Esophagus squamous epithelium (tissue), 4 donors: Measurements from ENCODE around the gene NBL1.

Source experiments
- POLR2A ChIP-seq, 4 donors: fragments of 450-650 bp; IDR thresholded peaks; one replicate each; pipeline ENCODE4 v1.6.1; 2017; ENCODE audit warnings: antibody characterized with exemption in 4 of 4, mild to moderate bottlenecking in 4 of 4, moderate library complexity in 3 of 4
- TF ChIP-seq, protein P1 (sequence below), 6 experiments: fragments of 450-650 bp in 4 of 6; fragments of 200-600 bp in 2 of 6; sonication (generic) in 2 of 6; IDR thresholded peaks; one replicate each; pipeline ENCODE4 v1.5.1; 2016 to 2019; ENCODE audit warnings: antibody characterized with exemption in 6 of 6, mild to moderate bottlenecking in 4 of 6, moderate library complexity in 4 of 6

DNA sequence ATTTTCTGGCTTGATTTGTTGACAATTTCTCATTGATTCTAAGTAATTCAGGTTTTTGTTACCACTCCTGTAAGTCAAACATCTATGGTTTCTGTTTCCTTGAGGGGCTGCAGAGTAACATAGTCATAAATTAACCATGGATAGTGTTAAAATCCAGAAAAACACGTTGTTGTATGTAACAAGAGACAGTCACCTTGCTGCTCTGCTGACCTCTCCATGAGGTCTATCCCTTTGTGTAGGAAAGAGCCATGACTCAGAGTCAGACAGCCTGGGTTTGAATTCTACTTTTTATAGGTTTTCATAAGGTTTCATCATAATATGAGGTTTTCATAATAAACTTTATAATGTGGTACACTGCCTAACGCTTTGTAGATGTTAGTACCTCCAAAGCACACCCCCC is 27.6 kb upstream of the NBL1 start:
- TF ChIP-seq, protein P1, sequence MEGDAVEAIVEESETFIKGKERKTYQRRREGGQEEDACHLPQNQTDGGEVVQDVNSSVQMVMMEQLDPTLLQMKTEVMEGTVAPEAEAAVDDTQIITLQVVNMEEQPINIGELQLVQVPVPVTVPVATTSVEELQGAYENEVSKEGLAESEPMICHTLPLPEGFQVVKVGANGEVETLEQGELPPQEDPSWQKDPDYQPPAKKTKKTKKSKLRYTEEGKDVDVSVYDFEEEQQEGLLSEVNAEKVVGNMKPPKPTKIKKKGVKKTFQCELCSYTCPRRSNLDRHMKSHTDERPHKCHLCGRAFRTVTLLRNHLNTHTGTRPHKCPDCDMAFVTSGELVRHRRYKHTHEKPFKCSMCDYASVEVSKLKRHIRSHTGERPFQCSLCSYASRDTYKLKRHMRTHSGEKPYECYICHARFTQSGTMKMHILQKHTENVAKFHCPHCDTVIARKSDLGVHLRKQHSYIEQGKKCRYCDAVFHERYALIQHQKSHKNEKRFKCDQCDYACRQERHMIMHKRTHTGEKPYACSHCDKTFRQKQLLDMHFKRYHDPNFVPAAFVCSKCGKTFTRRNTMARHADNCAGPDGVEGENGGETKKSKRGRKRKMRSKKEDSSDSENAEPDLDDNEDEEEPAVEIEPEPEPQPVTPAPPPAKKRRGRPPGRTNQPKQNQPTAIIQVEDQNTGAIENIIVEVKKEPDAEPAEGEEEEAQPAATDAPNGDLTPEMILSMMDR (IDR thresholded peaks at IDR 0.05): no peak
- TF ChIP-seq POLR2A (IDR thresholded peaks at IDR 0.05): no peak
